NCI-H1105 treated with DMSO at 0.1 percent for 48 hours (cell line): ENCODE data around the gene ASXL1.
A peak's percentile ranks its signal among the peaks of the same experiment; 100 is the strongest.
"Not testable (repeated sequence)": the region's sequence is repeated elsewhere in the genome, so short reads cannot be mapped to it uniquely, and the experiment has no call there.

Experiments used
- DNase-seq: peaks from one replicate; lab custom pipeline; 2025; lab: John Stamatoyannopoulos, UW

The ASXL1 gene

GRCh38 chr20:32454164-32455145, 96.3 kb downstream of the ASXL1 start:
- no peak for DNase-seq

DNA sequence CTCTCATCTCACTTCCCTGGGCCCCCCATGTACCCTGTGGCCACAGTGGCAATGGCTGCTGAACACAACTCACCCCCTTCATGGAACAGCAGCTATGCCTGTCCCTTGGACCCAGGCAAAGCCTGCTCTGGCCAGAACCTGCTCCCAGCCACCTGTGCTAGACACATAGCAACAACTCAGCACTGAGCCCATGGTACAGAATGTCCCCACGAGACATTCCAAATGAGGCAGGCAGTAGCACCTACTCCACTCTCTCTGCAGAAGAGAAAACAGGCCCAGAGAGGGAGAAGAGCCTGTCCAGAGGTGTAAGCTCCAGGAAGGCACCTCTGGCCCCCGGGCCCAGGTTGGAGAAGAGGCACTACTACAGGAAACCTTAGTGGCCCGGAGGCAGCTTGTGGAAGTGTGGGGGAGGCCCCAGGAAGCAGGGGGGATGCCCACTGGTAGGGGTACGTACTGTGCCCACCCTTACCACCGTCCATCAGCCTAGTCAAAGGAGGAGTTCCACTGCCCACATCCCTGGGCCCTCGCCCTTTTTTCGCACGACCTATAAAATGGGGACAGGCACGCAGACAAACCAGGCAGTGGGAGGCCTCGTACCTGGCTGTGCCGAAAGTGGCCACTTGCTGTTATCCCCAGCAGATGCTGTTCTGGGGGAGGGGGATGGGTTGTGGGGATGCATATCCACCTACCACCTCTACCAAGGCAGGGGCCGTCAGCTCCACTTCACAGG, 97.2 kb downstream of the ASXL1 start:
- DNase-seq, result no peak

GRCh38 chr20:32455901-32456701, 98.0 kb downstream of the ASXL1 start:
- DNase-seq, result no peak

- DNase-seq, result no peak
Observed at GRCh38 chr20:32456869-32457478, 98.8 kb downstream of the ASXL1 start.

- DNase-seq, result peak; percentile 23
Observed at GRCh38 chr20:32457479-32457986, 99.4 kb downstream of the ASXL1 start.

- no peak for DNase-seq
Observed at GRCh38 chr20:32458061-32458836, 100.1 kb downstream of the ASXL1 start.

DNA sequence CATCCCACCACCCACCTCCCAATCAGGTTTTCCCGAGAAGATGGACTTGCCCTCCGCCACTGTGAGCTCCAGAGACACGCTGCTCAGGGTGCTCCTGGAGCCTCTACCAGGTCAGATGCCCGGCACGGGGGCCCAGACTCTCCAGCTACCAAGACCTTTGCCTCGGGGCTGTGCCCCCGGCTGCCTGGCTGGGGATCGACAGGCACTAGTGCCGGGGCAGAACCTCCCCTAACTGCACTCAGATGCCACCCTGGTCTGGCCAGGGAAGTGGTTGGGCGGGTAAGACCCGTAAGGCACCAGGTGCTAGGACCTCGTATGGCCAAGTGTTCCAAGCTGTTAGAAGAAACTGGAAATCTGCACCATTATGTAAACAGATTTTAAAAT, 100.7 kb downstream of the ASXL1 start:
- no peak for DNase-seq

DNA sequence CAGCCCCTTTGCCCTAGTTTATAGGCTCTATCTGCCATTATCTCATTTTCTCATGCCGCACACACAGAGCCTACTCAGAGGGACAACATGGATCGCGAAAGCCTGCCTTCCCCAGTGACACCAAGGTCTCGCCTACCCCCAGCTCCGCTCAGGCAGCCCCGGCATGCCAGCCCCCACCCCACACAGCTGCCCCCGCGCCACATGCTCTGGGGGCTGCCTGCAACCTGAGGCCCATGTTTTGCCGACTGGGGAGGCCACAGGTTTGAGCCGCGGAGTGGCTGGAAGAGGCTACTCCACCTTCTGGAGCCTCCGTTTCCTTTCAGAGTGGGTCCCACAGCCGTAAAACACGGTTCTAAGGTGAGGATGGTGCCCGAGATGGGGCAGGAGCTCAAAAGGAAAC, 102.1 kb downstream of the ASXL1 start:
- DNase-seq, result no peak

GRCh38 chr20:32460683-32461320, 102.7 kb downstream of the ASXL1 start:
- no peak for DNase-seq

- DNase-seq, result no peak
Observed at GRCh38 chr20:32461836-32462600, 103.9 kb downstream of the ASXL1 start.

DNA sequence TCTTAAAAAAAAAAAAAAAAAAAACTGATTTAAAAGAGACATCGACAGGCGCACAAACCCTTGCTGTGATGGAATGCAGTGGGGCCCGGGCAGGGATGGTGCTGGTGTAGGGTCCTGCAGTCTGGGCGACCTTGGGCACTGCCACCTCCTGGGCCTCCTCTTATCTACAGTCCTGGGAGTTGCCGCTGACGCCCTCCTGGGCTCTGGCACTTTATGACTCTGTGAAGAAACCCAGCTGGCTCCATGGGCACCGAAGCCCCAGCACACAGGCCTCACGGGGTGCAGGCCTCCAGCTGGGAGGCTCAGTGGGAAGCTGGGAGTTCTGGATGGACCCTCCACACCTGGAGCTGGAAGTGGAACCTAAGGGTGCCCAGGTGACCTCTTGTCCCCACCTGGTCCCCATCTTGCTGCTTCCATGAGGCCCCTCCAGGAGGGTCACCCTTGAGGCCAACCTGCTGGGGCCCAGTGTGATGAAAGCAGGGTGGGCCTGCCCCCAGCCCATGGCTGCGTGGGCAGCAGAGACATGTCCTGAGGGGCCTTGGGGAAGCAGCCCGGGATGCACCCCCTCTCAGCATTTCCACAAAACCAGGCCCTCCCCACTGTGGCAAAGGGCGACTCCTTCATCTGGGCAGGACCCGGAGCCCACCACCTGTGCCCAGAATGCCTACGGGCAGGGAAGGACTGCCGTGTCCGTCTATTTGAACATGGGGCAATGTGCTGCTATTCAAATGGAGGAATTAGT, 104.9 kb downstream of the ASXL1 start:
- no peak for DNase-seq

DNA sequence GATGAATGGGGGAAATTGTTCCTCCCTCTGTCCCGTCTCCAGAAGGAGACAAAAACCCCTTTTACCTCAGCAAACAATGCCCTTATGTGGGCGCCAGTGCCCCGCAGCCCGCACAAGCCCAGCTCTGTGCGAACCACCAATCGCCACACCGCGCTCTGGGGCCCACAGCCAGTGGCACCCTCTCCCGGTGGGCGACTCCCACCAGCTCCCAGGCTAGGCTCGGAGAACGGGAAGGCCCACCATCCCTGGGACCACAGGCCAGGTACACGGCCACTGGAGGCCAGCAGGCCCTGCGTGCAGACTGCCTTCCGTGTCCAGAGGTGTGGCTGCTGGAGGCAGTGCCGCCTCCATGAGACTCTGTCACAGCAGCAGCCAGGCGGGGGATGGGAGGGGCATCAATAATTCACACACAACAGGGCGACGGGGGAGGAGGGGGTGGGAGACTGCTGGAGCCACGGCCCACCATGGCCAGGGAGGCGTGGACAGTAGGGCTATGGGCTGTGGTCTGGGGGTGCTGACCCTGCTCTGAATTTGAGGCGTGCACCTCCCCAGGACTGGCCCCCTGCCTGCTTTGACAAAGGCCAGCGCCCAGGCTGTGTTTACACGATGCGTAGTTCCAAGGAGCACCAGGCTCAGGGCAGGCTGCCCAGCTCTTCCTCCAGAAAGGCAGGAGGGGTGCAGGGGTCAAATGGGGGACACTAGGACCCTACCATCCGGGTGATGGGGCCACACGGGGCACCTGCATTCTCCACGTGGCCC, 105.7 kb downstream of the ASXL1 start:
- DNase-seq, result no peak

- DNase-seq, result no peak
Observed at GRCh38 chr20:32464401-32465091, 106.4 kb downstream of the ASXL1 start.

DNA sequence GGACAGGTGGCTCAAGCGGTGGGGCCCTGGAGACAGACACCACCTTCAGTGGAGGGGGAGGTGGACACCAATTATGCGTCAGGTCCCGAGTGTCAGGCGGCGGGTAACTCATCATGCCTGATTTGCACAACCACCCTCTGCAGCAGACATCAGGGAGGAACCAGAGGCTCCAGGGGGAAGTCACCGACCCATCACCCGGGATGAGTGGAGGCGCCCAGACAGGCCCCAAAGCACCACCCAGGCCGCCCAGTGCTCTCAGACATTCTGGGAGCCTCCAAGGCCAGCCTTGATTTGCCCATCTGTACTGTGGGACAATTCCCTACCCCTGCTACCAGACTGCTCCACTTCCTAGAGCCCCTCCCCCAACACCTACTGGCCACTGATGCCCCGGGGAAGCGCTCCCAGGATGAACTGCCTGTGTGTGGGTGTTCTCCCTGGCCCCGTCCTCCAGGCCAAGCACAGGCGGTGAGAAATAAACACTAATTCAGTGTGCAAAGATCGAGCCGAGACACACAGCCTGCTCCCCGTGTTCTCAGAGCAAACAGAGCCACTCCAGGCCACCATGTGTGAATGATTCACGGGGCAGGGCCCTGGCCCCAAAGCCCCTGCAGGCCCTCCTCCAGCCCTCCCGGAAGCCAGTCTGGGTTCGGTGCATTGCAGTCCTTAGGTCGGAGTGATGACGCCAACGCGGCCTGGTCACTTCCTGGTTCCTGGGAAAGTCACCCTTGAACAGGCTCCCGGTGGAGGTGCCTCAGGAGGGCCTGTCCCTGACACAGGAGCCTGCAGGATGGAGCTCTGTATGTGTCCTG, 107.2 kb downstream of the ASXL1 start:
- DNase-seq, result no peak

DNA sequence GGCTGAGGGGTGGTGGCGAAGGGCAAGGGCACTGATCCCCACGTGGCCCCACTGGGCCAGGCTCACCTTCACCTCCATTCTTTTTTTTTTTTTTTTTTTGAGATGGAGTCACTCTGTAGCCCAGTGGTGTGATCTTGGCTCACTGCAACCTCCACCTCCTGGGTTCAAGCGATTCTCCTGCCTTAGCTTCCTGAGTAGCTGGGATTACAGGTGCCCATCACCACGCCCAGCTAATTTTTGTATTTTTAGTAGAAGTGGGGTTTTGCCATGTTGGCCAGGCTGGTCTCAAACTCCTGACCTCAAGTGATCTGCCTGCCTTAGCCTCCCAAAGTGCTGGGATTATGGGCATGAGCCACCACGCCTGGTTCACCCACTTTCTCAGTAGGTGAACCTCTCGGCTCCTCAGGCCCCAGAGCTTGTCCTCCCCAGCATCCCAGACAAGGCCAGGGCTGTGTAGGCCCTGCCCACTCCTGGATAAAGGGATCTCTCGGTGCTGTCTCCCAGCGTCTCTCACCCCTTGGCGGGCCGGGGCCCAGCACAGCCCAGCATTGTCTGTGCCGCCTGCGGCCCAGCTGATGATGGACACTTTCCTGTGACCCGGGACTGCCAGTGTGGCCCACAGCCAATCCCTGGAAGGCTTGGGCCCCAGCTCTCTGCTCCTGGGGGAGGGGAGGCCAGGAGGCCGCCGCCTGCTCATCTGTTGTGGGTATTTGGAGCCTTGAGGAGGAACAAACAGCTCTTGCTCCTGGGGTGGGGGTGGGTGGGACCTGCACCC, 108.0 kb downstream of the ASXL1 start:
- DNase-seq, result not testable (repeated sequence)
